ENCODE data around the gene MRAP2.
"Not testable (repeated sequence)": the region's sequence is repeated elsewhere in the genome, so short reads cannot be mapped to it uniquely, and the experiment has no call there.

MRAP2 gene

GRCh38 chr6:84033523-84034451 lies at the start of gene MRAP2:
Gene MRAP2 (plus strand): TSS chr6:84033772. CDS start chr6:84055319, 21,547 bp downstream.
- peak; percentile 1 to 4 for DNase-seq

GRCh38 chr6:83984411-83984810 lies 49.2 kb upstream of the MRAP2 start:
- no peak for DNase-seq

- DNase-seq: no peak
Observed at GRCh38 chr6:83985308-83985713, 48.3 kb upstream of the MRAP2 start.

- DNase-seq: no peak
Observed at GRCh38 chr6:83985715-83986114, 47.9 kb upstream of the MRAP2 start.

- no peak for DNase-seq
Observed at GRCh38 chr6:83998021-83998584, 35.5 kb upstream of the MRAP2 start.

GRCh38 chr6:84001119-84001518 lies 32.5 kb upstream of the MRAP2 start:
- no peak for DNase-seq

- DNase-seq: no peak
Observed at GRCh38 chr6:84002226-84002625, 31.3 kb upstream of the MRAP2 start.

GRCh38 chr6:84003131-84003530 lies 30.4 kb upstream of the MRAP2 start:
- DNase-seq: no peak

GRCh38 chr6:84003654-84004053 lies 29.9 kb upstream of the MRAP2 start:
- DNase-seq: no peak

- DNase-seq: no peak
Observed at GRCh38 chr6:84007871-84008270, 25.7 kb upstream of the MRAP2 start.

GRCh38 chr6:84013354-84013753 lies 20.2 kb upstream of the MRAP2 start:
- DNase-seq: no peak

GRCh38 chr6:84013931-84014330 lies 19.6 kb upstream of the MRAP2 start:
- DNase-seq: no peak

- DNase-seq: no peak
Observed at GRCh38 chr6:84016029-84016428, 17.5 kb upstream of the MRAP2 start.

GRCh38 chr6:84017709-84018452 lies 15.7 kb upstream of the MRAP2 start:
- no peak for DNase-seq

- DNase-seq: no peak
Observed at GRCh38 chr6:84018453-84019061, 15.0 kb upstream of the MRAP2 start.

GRCh38 chr6:84019141-84019841 lies 14.3 kb upstream of the MRAP2 start:
- no peak for DNase-seq

GRCh38 chr6:84019842-84020211 lies 13.7 kb upstream of the MRAP2 start:
- no peak for DNase-seq

GRCh38 chr6:84021625-84022024 lies 11.9 kb upstream of the MRAP2 start:
- DNase-seq: no peak

- no peak for DNase-seq
Observed at GRCh38 chr6:84026721-84027164, 6.8 kb upstream of the MRAP2 start.

- DNase-seq: no peak
Observed at GRCh38 chr6:84027340-84028181, 6.0 kb upstream of the MRAP2 start.

- no peak for DNase-seq
Observed at GRCh38 chr6:84028350-84028749, 5.2 kb upstream of the MRAP2 start.

- not testable (repeated sequence) for DNase-seq
Observed at GRCh38 chr6:84032000-84032399, 1.6 kb upstream of the MRAP2 start.

Measured in activated CD4-positive, alpha-beta T cell treated with anti-CD3 and anti-CD28 coated beads, Interleukin-2, amount 50 U/mL, for 48 hours (primary cell).